Measurements from ENCODE around the gene PSEN1. TPM values are rescaled to one million over a fixed set of nuclear protein-coding genes. Genes with fewer than 3 reads are reported as not detected.

The PSEN1 gene
- total and polyA plus RNA-seq, 2 donors = 28.7 to 47.8 TPM

DNA sequence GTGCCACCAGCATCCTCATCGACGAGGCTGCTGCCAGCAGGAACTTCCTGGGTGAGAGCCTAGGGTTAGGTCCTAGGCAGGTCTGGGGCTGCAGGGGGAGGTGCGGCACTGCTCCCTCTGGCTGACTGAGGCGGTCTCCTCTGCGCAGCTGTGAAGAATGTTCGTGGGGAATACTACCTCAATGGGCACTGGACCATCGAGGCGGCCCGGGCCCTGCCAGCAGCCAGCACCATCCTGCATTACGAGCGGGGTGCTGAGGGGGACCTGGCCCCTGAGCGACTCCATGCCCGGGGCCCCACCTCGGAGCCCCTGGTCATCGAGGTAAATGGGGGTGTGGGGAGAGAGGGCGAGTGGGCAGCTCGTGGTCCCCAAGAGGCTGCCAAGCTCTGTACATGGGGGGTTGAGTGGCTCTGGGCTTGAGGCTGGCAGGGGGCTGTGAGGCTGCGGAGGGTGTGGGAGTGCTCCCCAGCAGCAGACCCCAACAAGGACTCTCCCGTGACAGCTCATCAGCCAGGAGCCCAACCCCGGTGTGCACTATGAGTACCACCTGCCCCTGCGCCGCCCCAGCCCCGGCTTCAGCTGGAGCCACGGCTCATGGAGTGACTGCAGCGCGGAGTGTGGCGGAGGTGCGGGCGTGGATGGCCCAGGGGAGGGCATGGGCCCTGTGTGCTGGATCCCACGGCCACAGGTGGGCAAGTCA is 115.4 kb downstream of the PSEN1 start:
- Histone ChIP-seq H3K27ac (ENCODE audit: low read depth) (no peak overlapping the region), H3K36me3 (ENCODE audit: insufficient read depth) (no peaks in the 10 kb centered on the region), H3K4me3 (ENCODE audit: low read depth, low read length) (no peak overlapping the region), H3K4me1 (ENCODE audit: insufficient read depth) (no peaks in the 10 kb centered on the region)
- no peak for DNase-seq (ENCODE audit: extremely low spot score)
- 95% methylated on average over 30 of the region's 30 CpGs for WGBS

DNA sequence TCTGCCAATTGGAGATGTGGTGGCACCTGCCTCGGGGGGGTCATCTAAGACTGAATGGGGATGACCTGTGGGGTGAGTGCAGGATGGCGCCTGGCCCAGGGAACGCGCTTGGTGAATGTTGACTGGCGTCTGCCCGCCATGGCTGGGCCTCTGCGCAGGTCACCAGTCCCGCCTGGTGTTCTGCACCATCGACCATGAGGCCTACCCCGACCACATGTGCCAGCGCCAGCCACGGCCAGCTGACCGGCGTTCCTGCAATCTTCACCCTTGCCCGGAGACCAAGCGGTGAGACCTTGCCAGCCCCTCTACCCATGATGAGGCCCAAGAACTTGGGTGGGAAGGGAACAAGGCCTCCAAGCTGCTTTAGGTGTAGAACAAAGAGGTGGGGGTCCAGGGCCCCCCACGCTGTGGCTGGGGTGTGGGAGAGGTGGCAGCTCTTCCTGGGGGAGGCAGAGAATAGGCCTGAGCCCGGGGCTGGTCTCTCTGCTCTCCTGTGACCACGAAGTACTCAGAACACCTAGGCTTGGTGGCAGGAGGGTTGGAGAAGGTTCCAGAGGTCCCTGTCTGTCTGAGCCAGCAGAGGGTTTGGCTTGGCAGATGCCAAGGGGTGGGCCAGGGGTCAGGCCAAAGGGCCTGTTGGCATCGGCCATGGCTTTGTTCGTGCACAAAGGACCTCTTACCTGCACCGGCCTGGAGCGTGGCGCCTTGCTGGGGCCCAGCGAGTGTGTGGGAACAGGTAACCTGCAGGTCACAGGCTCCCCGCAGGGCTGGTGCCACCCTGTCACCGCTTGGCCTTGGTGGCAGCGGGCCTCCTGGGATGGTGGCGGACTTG is 116.4 kb downstream of the PSEN1 start:
- no peaks in the 10 kb centered on the region for H3K36me3 ChIP-seq (ENCODE audit: insufficient read depth)
- 90% methylated on average over 29 of the region's 29 CpGs for WGBS
- no peak for DNase-seq (ENCODE audit: extremely low spot score)
- H3K27ac ChIP-seq (ENCODE audit: low read depth) = no peak overlapping the region
- H3K4me1 ChIP-seq (ENCODE audit: insufficient read depth) = no peaks in the 10 kb centered on the region
- no peak overlapping the region for H3K4me3 ChIP-seq (ENCODE audit: low read depth, low read length)

DNA sequence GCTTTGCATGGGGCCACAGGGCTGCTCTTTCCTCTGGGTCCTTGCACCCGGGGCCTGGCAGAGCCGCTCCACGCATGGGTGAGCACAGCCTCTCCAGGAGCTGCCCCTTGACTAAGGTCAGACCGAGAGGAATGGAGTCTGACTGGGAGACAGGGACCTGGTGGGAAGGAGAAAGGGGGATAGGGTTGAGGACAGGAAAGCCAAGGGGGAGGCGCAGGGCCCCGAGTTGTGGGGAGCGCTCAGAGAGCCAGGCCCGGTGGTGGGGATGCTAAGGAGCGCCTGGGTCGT is 117.0 kb downstream of the PSEN1 start:
- DNase-seq (ENCODE audit: extremely low spot score) = no peak
- Histone ChIP-seq H3K27ac (ENCODE audit: low read depth) (no peak overlapping the region), H3K4me3 (ENCODE audit: low read depth, low read length) (no peak overlapping the region), H3K4me1 (ENCODE audit: insufficient read depth) (no peaks in the 10 kb centered on the region), H3K36me3 (ENCODE audit: insufficient read depth) (no peaks in the 10 kb centered on the region)
- WGBS = 92% methylated on average over 10 of the region's 10 CpGs

DNA sequence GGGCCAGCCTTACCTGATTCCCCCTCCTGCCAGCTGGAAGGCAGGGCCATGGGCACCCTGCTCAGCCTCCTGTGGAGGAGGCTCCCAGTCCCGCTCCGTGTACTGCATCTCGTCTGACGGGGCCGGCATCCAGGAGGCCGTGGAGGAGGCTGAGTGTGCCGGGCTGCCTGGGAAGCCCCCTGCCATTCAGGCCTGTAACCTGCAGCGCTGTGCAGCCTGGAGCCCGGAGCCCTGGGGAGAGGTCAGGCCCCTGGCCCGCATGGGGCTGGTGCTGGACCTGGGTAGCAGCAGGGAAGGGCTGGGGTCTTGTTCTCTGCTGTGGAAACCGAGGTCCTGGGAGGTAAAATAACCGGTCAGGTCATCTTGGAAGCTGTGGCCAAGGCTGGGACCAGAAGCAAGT is 117.4 kb downstream of the PSEN1 start:
- Histone ChIP-seq H3K4me1 (ENCODE audit: insufficient read depth) (no peaks in the 10 kb centered on the region), H3K4me3 (ENCODE audit: low read depth, low read length) (no peak overlapping the region), H3K36me3 (ENCODE audit: insufficient read depth) (no peaks in the 10 kb centered on the region), H3K27ac (ENCODE audit: low read depth) (no peak overlapping the region)
- 92% methylated on average over 12 of the region's 12 CpGs for WGBS
- no peak for DNase-seq (ENCODE audit: extremely low spot score)

DNA sequence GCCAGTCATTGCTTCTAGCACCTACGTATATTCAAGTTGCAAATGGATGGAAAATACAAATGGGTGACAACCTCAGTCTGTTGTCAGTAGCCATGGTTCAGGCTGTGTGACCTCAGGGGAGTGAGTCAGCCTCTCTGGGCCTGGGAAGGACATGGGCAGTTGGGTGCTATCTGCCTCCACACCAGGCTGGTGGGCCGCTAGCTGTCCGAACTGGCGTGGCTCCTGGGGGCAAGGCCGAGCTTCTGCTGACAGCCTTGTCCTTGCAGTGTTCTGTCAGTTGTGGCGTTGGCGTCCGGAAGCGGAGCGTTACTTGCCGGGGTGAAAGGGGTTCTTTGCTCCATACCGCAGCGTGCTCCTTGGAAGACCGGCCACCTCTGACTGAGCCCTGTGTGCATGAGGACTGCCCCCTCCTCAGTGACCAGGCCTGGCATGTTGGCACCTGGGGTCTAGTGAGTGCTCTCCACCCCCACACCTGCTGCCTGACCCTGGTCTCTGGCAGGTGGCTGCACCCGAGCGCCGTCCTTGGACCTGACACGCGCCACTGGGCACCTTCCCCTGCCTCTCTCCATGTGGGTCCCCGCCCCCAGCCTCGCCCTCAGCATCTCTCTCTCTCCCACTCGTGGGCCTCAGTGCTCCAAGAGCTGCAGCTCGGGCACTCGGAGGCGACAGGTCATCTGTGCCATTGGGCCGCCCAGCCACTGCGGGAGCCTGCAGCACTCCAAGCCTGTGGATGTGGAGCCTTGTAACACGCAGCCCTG is 118.1 kb downstream of the PSEN1 start:
- Histone ChIP-seq H3K36me3 (ENCODE audit: insufficient read depth) (no peaks in the 10 kb centered on the region), H3K4me1 (ENCODE audit: insufficient read depth) (no peaks in the 10 kb centered on the region), H3K4me3 (ENCODE audit: low read depth, low read length) (no peak overlapping the region), H3K27ac (ENCODE audit: low read depth) (no peak overlapping the region)
- WGBS = 92% methylated on average over 28 of the region's 28 CpGs
- no peak for DNase-seq (ENCODE audit: extremely low spot score)

DNA sequence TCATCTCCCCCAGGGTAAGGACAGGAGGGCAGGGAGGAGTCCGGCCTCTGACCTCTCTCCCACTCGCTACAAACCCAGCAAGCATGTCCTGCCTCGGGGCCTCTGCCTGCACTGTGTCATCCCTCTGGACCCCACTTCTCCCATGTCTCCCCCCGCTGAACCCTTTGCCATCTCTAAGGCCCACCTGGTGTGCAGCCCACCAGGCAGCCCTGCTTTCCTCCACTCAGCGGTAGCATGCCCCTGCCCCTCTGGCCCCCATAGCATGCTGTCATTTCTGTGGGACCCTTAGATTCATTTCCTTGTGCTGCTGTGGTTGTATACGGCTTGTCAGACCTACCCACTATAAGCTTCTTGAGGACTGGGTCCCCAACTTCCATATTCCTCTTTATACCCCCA is 118.7 kb downstream of the PSEN1 start:
- H3K4me1 ChIP-seq (ENCODE audit: insufficient read depth) = no peaks in the 10 kb centered on the region
- no peaks in the 10 kb centered on the region for H3K36me3 ChIP-seq (ENCODE audit: insufficient read depth)
- H3K27ac ChIP-seq (ENCODE audit: low read depth) = no peak overlapping the region
- no peak for DNase-seq (ENCODE audit: extremely low spot score)
- H3K4me3 ChIP-seq (ENCODE audit: low read depth, low read length) = no peak overlapping the region
- 89% methylated on average over 6 of the region's 6 CpGs for WGBS

DNA sequence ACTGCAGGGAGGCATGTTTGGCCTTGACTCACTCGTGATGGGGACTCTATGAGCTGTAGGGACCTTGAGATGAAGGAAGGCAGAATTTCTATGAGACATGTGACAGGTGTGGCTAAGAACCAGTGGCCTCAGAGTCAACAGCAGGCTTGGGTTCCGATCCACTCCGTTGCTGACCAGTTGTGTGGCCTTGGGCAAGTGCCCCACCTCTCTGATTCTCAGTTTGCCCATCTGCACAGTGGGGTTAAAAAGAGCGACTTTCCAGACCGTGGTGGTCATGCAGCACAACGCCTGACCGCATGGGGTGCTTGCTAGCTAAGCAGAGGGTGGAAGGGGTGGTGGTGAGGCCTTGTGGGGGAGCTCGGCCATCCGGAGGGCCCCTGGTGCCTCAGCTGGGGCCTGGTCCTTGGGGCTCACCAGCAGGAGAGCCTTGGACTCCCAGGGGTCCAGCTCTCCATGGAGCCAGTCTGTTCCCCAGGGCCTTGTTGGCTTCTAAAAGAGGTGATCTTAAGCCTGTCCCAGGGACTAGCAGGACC is 119.5 kb downstream of the PSEN1 start:
- no peak for DNase-seq (ENCODE audit: extremely low spot score)
- Histone ChIP-seq H3K36me3 (ENCODE audit: insufficient read depth) (no peaks in the 10 kb centered on the region), H3K27ac (ENCODE audit: low read depth) (no peak overlapping the region), H3K4me1 (ENCODE audit: insufficient read depth) (no peaks in the 10 kb centered on the region), H3K4me3 (ENCODE audit: low read depth, low read length) (no peak overlapping the region)
- 89% methylated on average over 9 of the region's 9 CpGs for WGBS

DNA sequence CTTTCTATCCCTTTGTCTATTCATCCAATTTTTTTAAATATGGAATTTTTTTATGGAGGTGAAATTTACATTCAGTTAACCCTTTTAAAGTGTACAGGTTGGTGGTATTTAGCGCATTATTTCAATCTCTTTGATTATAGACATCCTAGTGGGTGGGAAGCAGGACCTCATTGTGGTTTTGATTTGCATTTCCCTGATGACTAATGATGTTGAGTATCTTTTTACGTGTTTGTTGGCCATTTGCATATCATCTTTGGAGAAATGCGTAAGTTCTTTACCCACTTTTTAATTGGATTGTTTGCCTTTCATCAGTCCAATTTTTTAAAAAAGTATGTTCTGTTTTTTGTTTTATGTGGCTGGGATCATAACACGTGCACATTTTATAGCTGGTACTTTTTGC is 121.8 kb downstream of the PSEN1 start:
- DNase-seq (ENCODE audit: extremely low spot score) = no peak
- Histone ChIP-seq H3K4me1 (ENCODE audit: insufficient read depth) (no peaks in the 10 kb centered on the region), H3K4me3 (ENCODE audit: low read depth, low read length) (no peak overlapping the region), H3K36me3 (ENCODE audit: insufficient read depth) (no peaks in the 10 kb centered on the region), H3K27ac (ENCODE audit: low read depth) (no peak overlapping the region)
- WGBS = 89% methylated on average over 4 of the region's 4 CpGs

DNA sequence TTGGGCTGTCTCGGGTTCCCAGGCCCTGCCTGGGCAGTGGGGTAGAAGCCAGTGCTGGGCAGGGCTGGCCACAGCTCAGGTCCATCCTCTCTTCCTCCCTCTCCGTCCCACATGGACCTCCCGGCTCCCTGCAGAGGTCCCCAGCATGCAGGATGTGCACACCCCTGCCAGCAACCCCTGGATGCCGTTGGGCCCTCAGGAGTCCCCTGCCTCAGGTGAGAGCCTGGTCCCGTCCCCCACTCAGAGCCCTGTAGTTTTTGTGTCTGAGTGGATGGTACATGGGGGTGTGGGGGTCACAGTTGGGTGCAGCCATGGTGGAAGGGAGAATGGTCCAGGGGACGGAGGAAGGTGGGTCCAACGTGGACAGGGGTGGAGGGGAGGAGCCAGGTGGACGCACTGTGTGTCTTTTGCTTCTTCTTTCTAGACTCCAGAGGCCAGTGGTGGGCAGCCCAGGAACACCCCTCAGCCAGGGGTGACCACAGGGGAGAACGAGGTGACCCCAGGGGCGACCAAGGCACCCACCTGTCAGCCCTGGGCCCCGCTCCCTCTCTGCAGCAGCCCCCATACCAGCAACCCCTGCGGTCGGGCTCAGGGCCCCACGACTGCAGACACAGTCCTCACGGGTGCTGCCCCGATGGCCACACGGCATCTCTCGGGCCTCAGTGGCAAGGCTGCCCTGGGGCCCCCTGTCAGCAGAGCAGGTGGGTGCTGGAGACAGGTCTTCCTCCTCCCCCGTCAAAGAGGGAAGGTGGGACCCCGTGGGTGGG is 122.7 kb downstream of the PSEN1 start:
- no peak for DNase-seq (ENCODE audit: extremely low spot score)
- no peaks in the 10 kb centered on the region for H3K4me1 ChIP-seq (ENCODE audit: insufficient read depth)
- H3K27ac ChIP-seq (ENCODE audit: low read depth) = no peak overlapping the region
- WGBS = 90% methylated on average over 20 of the region's 20 CpGs
- H3K36me3 ChIP-seq (ENCODE audit: insufficient read depth) = no peaks in the 10 kb centered on the region
- no peak overlapping the region for H3K4me3 ChIP-seq (ENCODE audit: low read depth, low read length)

DNA sequence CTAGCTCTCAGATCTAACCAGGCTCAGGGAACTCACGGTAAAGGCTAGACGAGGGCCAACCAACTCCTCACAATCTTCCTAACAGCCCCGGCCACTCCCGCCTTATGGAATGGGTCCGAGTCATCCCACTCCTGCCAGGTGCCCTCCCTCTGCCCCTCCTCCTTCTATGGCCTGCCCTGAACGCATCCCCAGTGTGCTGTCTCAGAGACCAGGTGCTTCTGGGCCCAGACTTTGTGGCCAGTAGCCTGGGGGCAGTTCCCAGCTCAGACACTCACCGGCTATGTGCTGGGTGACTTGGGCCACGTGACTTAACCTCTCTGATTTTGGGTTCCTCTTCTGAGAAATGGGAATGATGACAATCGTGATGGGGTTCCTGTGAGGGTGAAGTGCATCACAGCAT is 123.5 kb downstream of the PSEN1 start:
- H3K36me3 ChIP-seq (ENCODE audit: insufficient read depth) = no peaks in the 10 kb centered on the region
- no peak overlapping the region for H3K4me3 ChIP-seq (ENCODE audit: low read depth, low read length)
- 85% methylated on average over 9 of the region's 9 CpGs for WGBS
- no peak for DNase-seq (ENCODE audit: extremely low spot score)
- H3K4me1 ChIP-seq (ENCODE audit: insufficient read depth) = no peaks in the 10 kb centered on the region
- H3K27ac ChIP-seq (ENCODE audit: low read depth) = no peak overlapping the region

DNA sequence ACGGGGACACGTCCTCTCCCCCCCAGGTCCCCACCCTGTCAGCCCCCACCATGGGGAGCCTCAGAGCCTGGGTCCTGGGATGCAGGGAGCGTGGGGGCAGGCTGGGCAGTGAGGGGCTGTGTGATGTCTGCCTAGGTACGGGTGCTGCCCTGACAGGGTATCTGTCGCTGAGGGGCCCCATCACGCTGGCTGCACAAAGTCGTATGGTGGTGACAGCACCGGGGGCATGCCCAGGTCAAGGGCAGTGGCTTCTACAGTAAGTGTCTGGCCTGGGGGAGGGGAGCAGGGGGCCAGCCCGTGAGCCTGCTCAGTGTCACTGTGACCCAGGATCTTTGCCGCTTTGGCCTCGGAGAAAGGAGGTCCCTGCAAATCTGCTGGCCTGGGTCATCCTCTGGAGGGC is 124.3 kb downstream of the PSEN1 start:
- DNase-seq (ENCODE audit: extremely low spot score) = no peak
- 75% methylated on average over 11 of the region's 11 CpGs for WGBS
- no peaks in the 10 kb centered on the region for H3K36me3 ChIP-seq (ENCODE audit: insufficient read depth)
- no peak overlapping the region for H3K27ac ChIP-seq (ENCODE audit: low read depth)
- H3K4me1 ChIP-seq (ENCODE audit: insufficient read depth) = no peaks in the 10 kb centered on the region
- H3K4me3 ChIP-seq (ENCODE audit: low read depth, low read length) = no peak overlapping the region

DNA sequence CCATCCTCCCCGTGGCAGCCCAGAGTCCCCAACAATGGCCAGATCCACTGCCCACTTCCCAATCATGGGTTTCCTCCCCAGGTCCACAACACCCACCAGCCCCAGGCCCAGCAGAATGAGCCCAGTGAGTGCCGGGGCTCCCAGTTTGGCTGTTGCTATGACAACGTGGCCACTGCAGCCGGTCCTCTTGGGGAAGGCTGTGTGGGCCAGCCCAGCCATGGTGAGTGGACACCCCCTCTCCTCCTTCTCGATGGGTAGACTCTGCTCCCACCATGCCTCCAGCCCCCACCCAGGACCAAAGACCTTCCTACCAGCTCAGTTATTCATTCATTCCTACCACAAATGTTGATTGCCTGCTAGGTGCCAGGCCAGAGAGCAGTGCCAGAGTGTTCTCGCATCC is 124.8 kb downstream of the PSEN1 start:
- WGBS = 76% methylated on average over 6 of the region's 6 CpGs
- no peaks in the 10 kb centered on the region for H3K36me3 ChIP-seq (ENCODE audit: insufficient read depth)
- H3K4me3 ChIP-seq (ENCODE audit: low read depth, low read length) = no peak overlapping the region
- DNase-seq (ENCODE audit: extremely low spot score) = no peak
- H3K4me1 ChIP-seq (ENCODE audit: insufficient read depth) = no peaks in the 10 kb centered on the region
- H3K27ac ChIP-seq (ENCODE audit: low read depth) = no peak overlapping the region

All from urinary bladder (tissue), 4 donors.